ENCODE data around the gene ODC1. TPM values are rescaled to one million over a fixed set of nuclear protein-coding genes. Genes with fewer than 3 reads are reported as not detected.

The ODC1 gene
- total and polyA plus RNA-seq, 2 of the 4 experiments (the other 2 are of a cell fraction) = 117 to 204 TPM

DNA sequence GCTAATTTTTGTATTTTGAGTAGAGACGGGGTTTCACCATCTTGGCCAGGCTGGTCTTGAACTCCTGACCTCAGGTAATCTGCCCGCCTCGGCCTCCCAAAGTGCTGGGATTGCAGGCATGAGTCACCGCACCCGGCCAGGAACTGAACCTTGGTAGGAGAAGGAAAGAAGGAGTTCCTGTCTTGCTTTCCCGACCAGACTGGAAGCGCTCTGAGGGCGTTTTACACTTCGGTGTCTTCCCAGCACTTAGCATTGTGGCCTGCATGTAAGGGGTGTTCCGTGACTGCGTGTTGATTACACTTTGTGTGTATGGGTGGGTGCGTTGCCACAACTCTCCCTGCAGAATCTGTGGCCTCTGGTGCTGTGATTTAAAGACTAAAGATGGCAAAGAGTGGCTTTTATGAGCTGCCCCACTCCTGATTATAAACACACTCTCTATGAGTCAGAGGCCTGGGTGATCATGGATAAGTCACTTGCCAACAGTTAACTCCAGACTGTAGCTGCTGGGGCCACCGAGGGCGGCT is 46.0 kb downstream of the ODC1 start:
- H3K9me3 ChIP-seq (ENCODE audit: control insufficient read depth, insufficient read depth, low read length) = no peaks in the 10 kb centered on the region
- no CpG with 5 or more reads among the region's 14 CpGs for WGBS, 2 experiments (ENCODE audit: extremely low coverage in 2 of 2, insufficient read length in 1 of 2)
- DNase-seq (peak; percentile 65), ATAC-seq (ENCODE audit: low read depth) (peak; percentile 33; the same call in 1 of the 2 replicates)
- no peak overlapping the region for H2BK5ac ChIP-seq (ENCODE audit: low read depth, low read length, poor library complexity, severe bottlenecking)
- H3K36me3 ChIP-seq (ENCODE audit: control insufficient read depth, insufficient read depth, low read length) = peaks cover 3% of the 10 kb centered on the region; the same call in 1 of the 2 replicates
- no peak overlapping the region for H4K91ac ChIP-seq (ENCODE audit: insufficient read depth, low read depth, low read length)
- H3K27me3 ChIP-seq (ENCODE audit: control insufficient read depth, insufficient read depth, low read length) = no peaks in the 10 kb centered on the region
- ChIA-PET CTCF (no interaction called here), POLR2A (ENCODE audit: unreplicated experiment) (interaction anchor here (0.6 kb wide), 1 partner anchor 16 kb away, joined by 3 read pairs; no protein-coding TSS in a partner anchor)
- peaks cover 0 to 10% of the 10 kb centered on the region in 2 experiments; a peak in 2 of 4 replicates for H3K79me1 ChIP-seq (ENCODE audit: low read depth in 1 of 2, low read length in 2 of 2)
- no TSS peak for BruUV-seq (replicated peaks)
- no peak overlapping the region for H3K4me2 ChIP-seq (ENCODE audit: low read depth, low read length)
- no peak overlapping the region for H3K18ac ChIP-seq (ENCODE audit: low read depth, low read length)
- H3K9me1 ChIP-seq (ENCODE audit: insufficient read depth, low read length) = peaks cover 16% of the 10 kb centered on the region
- no peak overlapping the region for H4K5ac ChIP-seq (ENCODE audit: low read depth, low read length)
- no peak overlapping the region for H2BK15ac ChIP-seq (ENCODE audit: low read depth, low read length)
- H2AK5ac ChIP-seq (ENCODE audit: low read depth, low read length) = no peak overlapping the region
- H3K4me3 ChIP-seq (ENCODE audit: insufficient read depth, low read depth, low read length) = no peak overlapping the region
- TF ChIP-seq MAFK (IDR thresholded peaks at IDR 0.05; ENCODE audit: low read depth, low read length) (no peak), BHLHE40 (IDR thresholded peaks at IDR 0.05; ENCODE audit: low read depth, low read length) (0 out of 2 replicates have a peak, but pooled peaks have one; percentile 6), MXI1 (IDR thresholded peaks at IDR 0.05; ENCODE audit: borderline replicate concordance, low read depth, low read length) (no peak), RAD21 (IDR thresholded peaks at IDR 0.05; ENCODE audit: low read length) (no peak), SMC3 (IDR thresholded peaks at IDR 0.05; ENCODE audit: low read depth, low read length) (0 out of 2 replicates have a peak, but pooled peaks have one; percentile 18), FOS (IDR thresholded peaks at IDR 0.05; ENCODE audit: low read depth, low read length) (peak; percentile 35; the same call in 1 of the 2 replicates)
- H3K27ac ChIP-seq (ENCODE audit: insufficient read depth, low read length) = no peak overlapping the region
- H4K20me1 ChIP-seq (ENCODE audit: insufficient read depth, low read length) = 0 out of 2 replicates have a peak, but pooled peaks cover 4% of the 10 kb centered on the region
- no peak overlapping the region for H3K23ac ChIP-seq (ENCODE audit: low read depth, low read length)
- in situ Hi-C loops (cut with MboI; ENCODE audit: low sequenced_read_pairs) (loop anchor here (10.0 kb wide), 1 partner anchor 257 kb away; no protein-coding TSS in a partner anchor), intact Hi-C loops (cut with micrococcal nuclease) (loop anchor here (10.0 kb wide), 1 partner anchor 327 kb away; no protein-coding TSS in a partner anchor), dilution Hi-C loops (cut with HindIII; ENCODE audit: low sequenced_read_pairs, unreplicated experiment) (no loop called here)
- H2BK20ac ChIP-seq (ENCODE audit: low read depth, low read length) = no peak overlapping the region
- peak overlapping the region; percentile 58 for H2AK9ac ChIP-seq (replicated peaks; ENCODE audit: low read depth, low read length, poor library complexity)
- H3K4ac ChIP-seq (ENCODE audit: low read depth, low read length) = no peak overlapping the region
- H3K14ac ChIP-seq (replicated peaks; ENCODE audit: low read depth, low read length) = no peak overlapping the region
- peaks cover 18% of the 10 kb centered on the region for H3K4me1 ChIP-seq (ENCODE audit: control insufficient read depth, insufficient read depth, low read length)
- no peak overlapping the region for H2BK120ac ChIP-seq (ENCODE audit: low read depth, low read length)
- no peak overlapping the region for H3K56ac ChIP-seq (ENCODE audit: extremely low read depth, insufficient read depth, low read length)
- H3K9ac ChIP-seq (ENCODE audit: low read depth, low read length) = no peak overlapping the region
- H4K8ac ChIP-seq (ENCODE audit: low read depth in 2 of 2, low read length in 2 of 2) = no peak overlapping the region
- no peak overlapping the region for H2AFZ ChIP-seq (replicated peaks; ENCODE audit: low read length, poor library complexity)

All from IMR-90 (cell line).